GM12878 (cell line): ENCODE measurements around the gene NIBAN1. TPM values are rescaled to one million over a fixed set of nuclear protein-coding genes. Genes with fewer than 3 reads are reported as not detected.
A peak's percentile ranks its signal among the peaks of the same experiment; 100 is the strongest.

Source experiments
- GABPA ChIP-seq: IDR thresholded peaks from 2 replicates; pipeline ENCODE4 v1.6.1; 2014; ENCODE audit warnings: antibody characterized with exemption, low read depth, mild to moderate bottlenecking, inconsistent platforms
- HDGF ChIP-seq: fragments of 450-650 bp; IDR thresholded peaks from 2 replicates; pipeline ENCODE4 v1.6.1; 2016; ENCODE audit warnings: antibody characterized with exemption
- POLR2A ChIP-seq: IDR thresholded peaks from 2 replicates; pipeline ENCODE4 v1.6.1; 2011; ENCODE audit warnings: low read depth, mild to moderate bottlenecking, low read length
- RELA ChIP-seq: fragments of 450-650 bp; IDR thresholded peaks from 2 replicates; pipeline ENCODE4 v1.8.0; 2014; ENCODE audit warnings: borderline replicate concordance; ENCODE audit not compliant: partially characterized antibody
- TCF12 ChIP-seq: IDR thresholded peaks from 2 replicates; pipeline ENCODE4 v1.6.1; 2011; ENCODE audit warnings: low read depth, mild to moderate bottlenecking, low read length
- YY1 ChIP-seq: IDR thresholded peaks from 2 replicates; pipeline ENCODE4 v1.6.1; 2011; ENCODE audit warnings: low read depth, mild to moderate bottlenecking, low read length
- polyA plus RNA-seq, 11 experiments: library from polyadenylated mRNA; depleted of rRNA in 4 of 11; unstranded in 6 of 11; stranded (reverse) in 5 of 11; fragments of >200 nt; fragmentation: Nextera tagmentation in 4 of 11; fragmentation: Illumina TruSeq in 1 of 11; extraction: Ambion mirVana in 4 of 11; extraction: Trizol in 1 of 11; gene quantifications; 1 replicate in 1 of 11; 2 replicates in 10 of 11; pipeline versions ENCODE4 v1.2.1 to v1.2.3, GENCODE V29; 2011 to 2016; ENCODE audit warnings: inconsistent platforms in 2 of 11, missing spikeins in 2 of 11, low read depth in 1 of 11
- total RNA-seq, 4 experiments: library from RNA; depleted of rRNA in 3 of 4; stranded (reverse); fragments of >200 nt in 3 of 4; fragmentation: Illumina TruSeq in 1 of 4; extraction: Trizol in 1 of 4; gene quantifications; 2 replicates each; pipeline versions ENCODE4 v1.2.1 to v1.2.3, GENCODE V29; 2013 to 2021
- TF ChIP-seq, protein P1 (sequence below), 3 experiments: IDR thresholded peaks in 2 of 3; conservative IDR thresholded peaks in 1 of 3; 2 replicates each; pipeline ENCODE4 v1.5.1; 2011; ENCODE audit warnings: low read depth in 3 of 3, low read length in 3 of 3, mild to moderate bottlenecking in 3 of 3, control low read depth in 2 of 3, moderate library complexity in 2 of 3, inconsistent platforms in 1 of 3, mixed read lengths in 1 of 3; ENCODE audit not compliant: control insufficient read depth in 2 of 3, insufficient read depth in 1 of 3; ENCODE audit errors: extremely low read depth in 1 of 3
- TF ChIP-seq, protein P2 (sequence below): fragments of 450-650 bp; conservative IDR thresholded peaks from 2 replicates; pipeline ENCODE4 v1.6.1; 2017; ENCODE audit warnings: mild to moderate bottlenecking, moderate library complexity
- TF ChIP-seq, protein P3 (sequence below): fragments of 450-650 bp; IDR thresholded peaks from 2 replicates; pipeline ENCODE4 v1.6.1; 2017; ENCODE audit warnings: antibody characterized with exemption, mild to moderate bottlenecking, moderate library complexity
- TF ChIP-seq, protein P4 (sequence below): fragments of 150-350 bp; IDR thresholded peaks from 2 replicates; pipeline ENCODE4 v1.6.1; 2014; ENCODE audit warnings: mild to moderate bottlenecking, low read depth, low read length
- TF ChIP-seq, protein P5 (sequence below): fragments of 450-650 bp; formaldehyde crosslinking; IDR thresholded peaks from 2 replicates; pipeline ENCODE4 v1.5.0; 2022; ENCODE audit warnings: mild to moderate bottlenecking, missing genetic modification characterization
- TF ChIP-seq, protein P6 (sequence below): fragments of 150-350 bp; IDR thresholded peaks from 2 replicates; pipeline ENCODE4 v1.6.1; 2016; ENCODE audit warnings: low read depth, low read length

The NIBAN1 gene
- total and polyA plus RNA-seq, 10 of the 15 experiments (the other 5 are each of a cell fraction or from before 2014, with no cell fraction given) = 11.2 to 67.8 (median 44.3) TPM

DNA sequence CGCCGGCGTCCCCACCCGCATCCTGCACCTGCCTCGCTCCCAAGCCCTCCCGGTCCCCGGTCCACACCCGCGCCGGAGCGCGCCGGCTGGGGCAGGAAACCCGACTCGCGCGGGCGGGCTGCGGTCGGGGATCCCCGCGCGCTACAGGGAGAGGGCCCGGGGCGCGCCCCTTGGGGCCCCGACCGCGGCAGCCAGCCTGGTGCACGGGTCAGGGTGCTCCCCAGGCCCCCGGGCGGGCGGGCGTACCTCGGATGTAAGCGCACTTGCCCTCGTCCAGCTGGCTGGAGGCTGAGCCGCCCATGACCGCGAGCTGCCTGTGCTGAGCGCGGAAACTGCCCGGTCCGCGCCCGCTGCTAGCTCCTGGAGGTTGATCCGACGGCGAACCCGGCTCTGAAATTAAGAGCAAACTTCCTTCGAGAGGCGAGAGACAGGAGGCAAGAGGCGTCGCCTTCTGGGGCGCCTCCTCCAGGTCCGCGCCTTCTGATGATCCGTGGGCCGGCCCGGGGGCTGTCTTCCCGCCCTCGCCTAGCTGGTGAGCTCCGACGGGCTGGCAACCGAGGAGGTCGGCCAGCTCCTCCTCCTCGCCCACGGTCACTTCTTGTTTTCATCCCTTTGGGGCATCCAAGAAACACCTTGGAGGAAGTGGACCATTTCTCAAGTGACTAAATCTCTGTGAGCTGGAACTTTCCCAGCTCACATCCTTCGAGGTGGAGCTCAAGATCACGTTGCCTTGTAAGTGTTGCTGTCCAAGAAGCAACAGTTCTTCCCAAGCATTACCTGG, at the start of gene NIBAN1 (continued):
- TF ChIP-seq GABPA (peak; percentile 31; the same call in 1 of the 2 replicates), YY1 (no peak), POLR2A (peak; percentile 86), TCF12 (peak; percentile 68; the same call in 1 of the 2 replicates), RELA (peak; percentile 77), HDGF (no peak)
- TF ChIP-seq, protein P1, sequence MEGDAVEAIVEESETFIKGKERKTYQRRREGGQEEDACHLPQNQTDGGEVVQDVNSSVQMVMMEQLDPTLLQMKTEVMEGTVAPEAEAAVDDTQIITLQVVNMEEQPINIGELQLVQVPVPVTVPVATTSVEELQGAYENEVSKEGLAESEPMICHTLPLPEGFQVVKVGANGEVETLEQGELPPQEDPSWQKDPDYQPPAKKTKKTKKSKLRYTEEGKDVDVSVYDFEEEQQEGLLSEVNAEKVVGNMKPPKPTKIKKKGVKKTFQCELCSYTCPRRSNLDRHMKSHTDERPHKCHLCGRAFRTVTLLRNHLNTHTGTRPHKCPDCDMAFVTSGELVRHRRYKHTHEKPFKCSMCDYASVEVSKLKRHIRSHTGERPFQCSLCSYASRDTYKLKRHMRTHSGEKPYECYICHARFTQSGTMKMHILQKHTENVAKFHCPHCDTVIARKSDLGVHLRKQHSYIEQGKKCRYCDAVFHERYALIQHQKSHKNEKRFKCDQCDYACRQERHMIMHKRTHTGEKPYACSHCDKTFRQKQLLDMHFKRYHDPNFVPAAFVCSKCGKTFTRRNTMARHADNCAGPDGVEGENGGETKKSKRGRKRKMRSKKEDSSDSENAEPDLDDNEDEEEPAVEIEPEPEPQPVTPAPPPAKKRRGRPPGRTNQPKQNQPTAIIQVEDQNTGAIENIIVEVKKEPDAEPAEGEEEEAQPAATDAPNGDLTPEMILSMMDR (IDR thresholded peaks at IDR 0.05 in 2 of 3, conservative IDR thresholded peaks at IDR 0.05 in 1 of 3; ENCODE audit: control insufficient read depth in 2 of 3, extremely low read depth in 1 of 3, insufficient read depth in 1 of 3, low read depth in 3 of 3, low read length in 3 of 3) = no peak
- TF ChIP-seq, protein P2, sequence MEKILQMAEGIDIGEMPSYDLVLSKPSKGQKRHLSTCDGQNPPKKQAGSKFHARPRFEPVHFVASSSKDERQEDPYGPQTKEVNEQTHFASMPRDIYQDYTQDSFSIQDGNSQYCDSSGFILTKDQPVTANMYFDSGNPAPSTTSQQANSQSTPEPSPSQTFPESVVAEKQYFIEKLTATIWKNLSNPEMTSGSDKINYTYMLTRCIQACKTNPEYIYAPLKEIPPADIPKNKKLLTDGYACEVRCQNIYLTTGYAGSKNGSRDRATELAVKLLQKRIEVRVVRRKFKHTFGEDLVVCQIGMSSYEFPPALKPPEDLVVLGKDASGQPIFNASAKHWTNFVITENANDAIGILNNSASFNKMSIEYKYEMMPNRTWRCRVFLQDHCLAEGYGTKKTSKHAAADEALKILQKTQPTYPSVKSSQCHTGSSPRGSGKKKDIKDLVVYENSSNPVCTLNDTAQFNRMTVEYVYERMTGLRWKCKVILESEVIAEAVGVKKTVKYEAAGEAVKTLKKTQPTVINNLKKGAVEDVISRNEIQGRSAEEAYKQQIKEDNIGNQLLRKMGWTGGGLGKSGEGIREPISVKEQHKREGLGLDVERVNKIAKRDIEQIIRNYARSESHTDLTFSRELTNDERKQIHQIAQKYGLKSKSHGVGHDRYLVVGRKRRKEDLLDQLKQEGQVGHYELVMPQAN = peak; percentile 54; the same call in 1 of the 2 replicates
- TF ChIP-seq, protein P3, sequence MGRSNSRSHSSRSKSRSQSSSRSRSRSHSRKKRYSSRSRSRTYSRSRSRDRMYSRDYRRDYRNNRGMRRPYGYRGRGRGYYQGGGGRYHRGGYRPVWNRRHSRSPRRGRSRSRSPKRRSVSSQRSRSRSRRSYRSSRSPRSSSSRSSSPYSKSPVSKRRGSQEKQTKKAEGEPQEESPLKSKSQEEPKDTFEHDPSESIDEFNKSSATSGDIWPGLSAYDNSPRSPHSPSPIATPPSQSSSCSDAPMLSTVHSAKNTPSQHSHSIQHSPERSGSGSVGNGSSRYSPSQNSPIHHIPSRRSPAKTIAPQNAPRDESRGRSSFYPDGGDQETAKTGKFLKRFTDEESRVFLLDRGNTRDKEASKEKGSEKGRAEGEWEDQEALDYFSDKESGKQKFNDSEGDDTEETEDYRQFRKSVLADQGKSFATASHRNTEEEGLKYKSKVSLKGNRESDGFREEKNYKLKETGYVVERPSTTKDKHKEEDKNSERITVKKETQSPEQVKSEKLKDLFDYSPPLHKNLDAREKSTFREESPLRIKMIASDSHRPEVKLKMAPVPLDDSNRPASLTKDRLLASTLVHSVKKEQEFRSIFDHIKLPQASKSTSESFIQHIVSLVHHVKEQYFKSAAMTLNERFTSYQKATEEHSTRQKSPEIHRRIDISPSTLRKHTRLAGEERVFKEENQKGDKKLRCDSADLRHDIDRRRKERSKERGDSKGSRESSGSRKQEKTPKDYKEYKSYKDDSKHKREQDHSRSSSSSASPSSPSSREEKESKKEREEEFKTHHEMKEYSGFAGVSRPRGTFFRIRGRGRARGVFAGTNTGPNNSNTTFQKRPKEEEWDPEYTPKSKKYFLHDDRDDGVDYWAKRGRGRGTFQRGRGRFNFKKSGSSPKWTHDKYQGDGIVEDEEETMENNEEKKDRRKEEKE = 0 out of 2 replicates have a peak, but pooled peaks have one; percentile 47
- TF ChIP-seq, protein P4, sequence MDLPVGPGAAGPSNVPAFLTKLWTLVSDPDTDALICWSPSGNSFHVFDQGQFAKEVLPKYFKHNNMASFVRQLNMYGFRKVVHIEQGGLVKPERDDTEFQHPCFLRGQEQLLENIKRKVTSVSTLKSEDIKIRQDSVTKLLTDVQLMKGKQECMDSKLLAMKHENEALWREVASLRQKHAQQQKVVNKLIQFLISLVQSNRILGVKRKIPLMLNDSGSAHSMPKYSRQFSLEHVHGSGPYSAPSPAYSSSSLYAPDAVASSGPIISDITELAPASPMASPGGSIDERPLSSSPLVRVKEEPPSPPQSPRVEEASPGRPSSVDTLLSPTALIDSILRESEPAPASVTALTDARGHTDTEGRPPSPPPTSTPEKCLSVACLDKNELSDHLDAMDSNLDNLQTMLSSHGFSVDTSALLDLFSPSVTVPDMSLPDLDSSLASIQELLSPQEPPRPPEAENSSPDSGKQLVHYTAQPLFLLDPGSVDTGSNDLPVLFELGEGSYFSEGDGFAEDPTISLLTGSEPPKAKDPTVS = no peak
- TF ChIP-seq, protein P5, sequence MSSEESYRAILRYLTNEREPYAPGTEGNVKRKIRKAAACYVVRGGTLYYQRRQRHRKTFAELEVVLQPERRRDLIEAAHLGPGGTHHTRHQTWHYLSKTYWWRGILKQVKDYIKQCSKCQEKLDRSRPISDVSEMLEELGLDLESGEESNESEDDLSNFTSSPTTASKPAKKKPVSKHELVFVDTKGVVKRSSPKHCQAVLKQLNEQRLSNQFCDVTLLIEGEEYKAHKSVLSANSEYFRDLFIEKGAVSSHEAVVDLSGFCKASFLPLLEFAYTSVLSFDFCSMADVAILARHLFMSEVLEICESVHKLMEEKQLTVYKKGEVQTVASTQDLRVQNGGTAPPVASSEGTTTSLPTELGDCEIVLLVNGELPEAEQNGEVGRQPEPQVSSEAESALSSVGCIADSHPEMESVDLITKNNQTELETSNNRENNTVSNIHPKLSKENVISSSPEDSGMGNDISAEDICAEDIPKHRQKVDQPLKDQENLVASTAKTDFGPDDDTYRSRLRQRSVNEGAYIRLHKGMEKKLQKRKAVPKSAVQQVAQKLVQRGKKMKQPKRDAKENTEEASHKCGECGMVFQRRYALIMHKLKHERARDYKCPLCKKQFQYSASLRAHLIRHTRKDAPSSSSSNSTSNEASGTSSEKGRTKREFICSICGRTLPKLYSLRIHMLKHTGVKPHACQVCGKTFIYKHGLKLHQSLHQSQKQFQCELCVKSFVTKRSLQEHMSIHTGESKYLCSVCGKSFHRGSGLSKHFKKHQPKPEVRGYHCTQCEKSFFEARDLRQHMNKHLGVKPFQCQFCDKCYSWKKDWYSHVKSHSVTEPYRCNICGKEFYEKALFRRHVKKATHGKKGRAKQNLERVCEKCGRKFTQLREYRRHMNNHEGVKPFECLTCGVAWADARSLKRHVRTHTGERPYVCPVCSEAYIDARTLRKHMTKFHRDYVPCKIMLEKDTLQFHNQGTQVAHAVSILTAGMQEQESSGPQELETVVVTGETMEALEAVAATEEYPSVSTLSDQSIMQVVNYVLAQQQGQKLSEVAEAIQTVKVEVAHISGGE (CRISPR knock-in tag) = no peak
- TF ChIP-seq, protein P6, sequence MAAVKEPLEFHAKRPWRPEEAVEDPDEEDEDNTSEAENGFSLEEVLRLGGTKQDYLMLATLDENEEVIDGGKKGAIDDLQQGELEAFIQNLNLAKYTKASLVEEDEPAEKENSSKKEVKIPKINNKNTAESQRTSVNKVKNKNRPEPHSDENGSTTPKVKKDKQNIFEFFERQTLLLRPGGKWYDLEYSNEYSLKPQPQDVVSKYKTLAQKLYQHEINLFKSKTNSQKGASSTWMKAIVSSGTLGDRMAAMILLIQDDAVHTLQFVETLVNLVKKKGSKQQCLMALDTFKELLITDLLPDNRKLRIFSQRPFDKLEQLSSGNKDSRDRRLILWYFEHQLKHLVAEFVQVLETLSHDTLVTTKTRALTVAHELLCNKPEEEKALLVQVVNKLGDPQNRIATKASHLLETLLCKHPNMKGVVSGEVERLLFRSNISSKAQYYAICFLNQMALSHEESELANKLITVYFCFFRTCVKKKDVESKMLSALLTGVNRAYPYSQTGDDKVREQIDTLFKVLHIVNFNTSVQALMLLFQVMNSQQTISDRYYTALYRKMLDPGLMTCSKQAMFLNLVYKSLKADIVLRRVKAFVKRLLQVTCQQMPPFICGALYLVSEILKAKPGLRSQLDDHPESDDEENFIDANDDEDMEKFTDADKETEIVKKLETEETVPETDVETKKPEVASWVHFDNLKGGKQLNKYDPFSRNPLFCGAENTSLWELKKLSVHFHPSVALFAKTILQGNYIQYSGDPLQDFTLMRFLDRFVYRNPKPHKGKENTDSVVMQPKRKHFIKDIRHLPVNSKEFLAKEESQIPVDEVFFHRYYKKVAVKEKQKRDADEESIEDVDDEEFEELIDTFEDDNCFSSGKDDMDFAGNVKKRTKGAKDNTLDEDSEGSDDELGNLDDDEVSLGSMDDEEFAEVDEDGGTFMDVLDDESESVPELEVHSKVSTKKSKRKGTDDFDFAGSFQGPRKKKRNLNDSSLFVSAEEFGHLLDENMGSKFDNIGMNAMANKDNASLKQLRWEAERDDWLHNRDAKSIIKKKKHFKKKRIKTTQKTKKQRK = no peak
